GM21528 (cell line): Measurements from ENCODE around the gene C1S.
A peak's percentile ranks its signal among the peaks of the same experiment; 100 is the strongest.
"Not testable (repeated sequence)": the region's sequence is repeated elsewhere in the genome, so short reads cannot be mapped to it uniquely, and the experiment has no call there.

Experiments used
- ATAC-seq: cut with Tn5 transposase; IDR thresholded peaks from one replicate; pipeline ENCODE4 v1.9.1; 2021; ENCODE audit warnings: mild to moderate bottlenecking, moderate library complexity; ENCODE audit not compliant: unreplicated experiment, low FRiP score

C1S gene

DNA sequence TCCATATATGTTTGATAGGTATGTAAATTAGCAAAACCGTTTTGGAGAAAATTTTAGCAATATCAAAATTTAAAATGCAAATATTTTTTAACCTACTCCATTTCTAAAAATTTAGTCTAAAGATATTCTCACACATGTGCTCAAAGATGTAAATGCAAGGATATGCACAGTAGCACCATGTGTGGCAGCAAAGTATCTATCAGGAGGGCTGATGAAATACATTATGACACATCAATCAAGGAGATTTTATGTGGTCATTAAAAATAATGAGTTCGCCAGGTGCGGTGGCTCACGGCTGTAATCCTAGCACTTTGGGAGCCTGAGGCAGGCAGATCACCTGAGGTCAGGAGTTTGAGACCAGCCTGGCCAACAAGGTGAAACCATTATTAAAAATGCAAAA lies 39.7 kb downstream of the C1S start:
- no peak for ATAC-seq

DNA sequence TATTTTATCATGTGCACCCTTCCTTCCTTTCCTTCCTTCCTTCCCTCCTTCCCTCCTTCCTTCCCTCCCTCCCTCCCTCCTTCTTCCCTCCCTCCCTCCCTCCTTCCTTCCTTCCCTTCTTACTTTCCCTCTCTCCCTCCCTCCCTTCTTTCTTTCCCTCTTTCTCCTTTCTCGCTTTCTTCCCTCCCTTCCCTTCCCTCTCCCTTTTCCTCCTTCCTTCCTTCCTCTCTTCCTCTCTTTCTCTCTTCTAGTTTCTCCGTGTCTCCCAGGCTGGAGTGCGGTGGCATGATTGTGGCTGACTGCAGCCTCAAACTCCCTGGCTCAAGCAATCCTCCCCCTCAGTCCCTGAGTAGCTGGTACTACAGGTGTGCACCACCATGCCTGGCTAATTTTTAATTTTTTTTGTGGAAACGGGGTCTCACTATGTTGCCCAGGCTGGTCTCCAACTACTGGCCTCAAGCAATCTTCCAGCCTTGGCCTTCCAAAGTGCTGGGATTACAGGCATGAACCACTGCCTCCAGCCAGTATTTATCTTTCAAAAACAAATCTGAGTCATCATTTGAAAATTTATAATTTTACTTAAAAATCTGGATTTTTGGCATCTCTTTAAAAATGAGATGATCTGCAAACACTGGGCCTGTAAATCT lies 40.7 kb downstream of the C1S start:
- ATAC-seq: no peak

GRCh38 chr12:7101694-7102131 lies 41.2 kb downstream of the C1S start:
- ATAC-seq: no peak

GRCh38 chr12:7102582-7102981 lies 42.1 kb downstream of the C1S start:
- no peak for ATAC-seq

GRCh38 chr12:7103837-7104584 lies 43.5 kb downstream of the C1S start:
- ATAC-seq: no peak

DNA sequence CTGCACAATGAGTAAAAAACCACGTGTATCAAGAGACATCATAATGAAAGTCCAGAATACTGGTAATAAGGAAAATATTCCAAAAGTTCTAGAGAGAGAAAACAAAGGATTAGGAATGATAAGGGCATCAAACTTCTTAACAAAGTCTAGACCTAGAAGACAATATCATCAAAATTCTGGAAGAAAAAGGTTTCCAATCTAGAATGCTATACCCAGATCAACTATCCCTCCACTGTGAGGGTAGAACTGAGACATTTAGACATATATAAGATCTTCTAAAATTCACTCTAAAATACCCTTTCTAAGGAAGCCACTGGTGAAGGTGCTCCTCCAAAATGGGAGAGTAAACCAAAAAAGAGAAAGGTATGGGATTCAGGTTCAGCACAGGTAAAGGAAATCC lies 45.6 kb downstream of the C1S start:
- ATAC-seq: no peak

- ATAC-seq: not testable (repeated sequence)
Observed at GRCh38 chr12:7107181-7107580, 46.7 kb downstream of the C1S start.

DNA sequence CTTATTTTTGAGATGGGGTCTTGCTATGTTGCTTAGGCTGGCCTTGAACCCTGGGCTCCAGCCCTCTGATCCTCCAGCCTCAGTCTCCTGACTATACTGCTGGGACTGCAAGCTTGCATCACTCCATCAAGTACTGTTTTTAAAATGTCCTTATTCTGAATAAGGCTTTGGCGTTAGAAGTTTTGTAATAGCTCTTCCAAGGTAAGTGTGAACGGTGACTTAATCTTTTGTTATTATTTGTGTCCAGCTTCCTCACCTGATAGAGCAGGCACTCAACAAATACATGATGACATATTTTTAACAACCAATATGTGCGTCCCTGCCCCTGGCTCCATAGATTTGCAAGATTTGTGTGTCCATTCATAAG lies 47.1 kb downstream of the C1S start:
- ATAC-seq: no peak

DNA sequence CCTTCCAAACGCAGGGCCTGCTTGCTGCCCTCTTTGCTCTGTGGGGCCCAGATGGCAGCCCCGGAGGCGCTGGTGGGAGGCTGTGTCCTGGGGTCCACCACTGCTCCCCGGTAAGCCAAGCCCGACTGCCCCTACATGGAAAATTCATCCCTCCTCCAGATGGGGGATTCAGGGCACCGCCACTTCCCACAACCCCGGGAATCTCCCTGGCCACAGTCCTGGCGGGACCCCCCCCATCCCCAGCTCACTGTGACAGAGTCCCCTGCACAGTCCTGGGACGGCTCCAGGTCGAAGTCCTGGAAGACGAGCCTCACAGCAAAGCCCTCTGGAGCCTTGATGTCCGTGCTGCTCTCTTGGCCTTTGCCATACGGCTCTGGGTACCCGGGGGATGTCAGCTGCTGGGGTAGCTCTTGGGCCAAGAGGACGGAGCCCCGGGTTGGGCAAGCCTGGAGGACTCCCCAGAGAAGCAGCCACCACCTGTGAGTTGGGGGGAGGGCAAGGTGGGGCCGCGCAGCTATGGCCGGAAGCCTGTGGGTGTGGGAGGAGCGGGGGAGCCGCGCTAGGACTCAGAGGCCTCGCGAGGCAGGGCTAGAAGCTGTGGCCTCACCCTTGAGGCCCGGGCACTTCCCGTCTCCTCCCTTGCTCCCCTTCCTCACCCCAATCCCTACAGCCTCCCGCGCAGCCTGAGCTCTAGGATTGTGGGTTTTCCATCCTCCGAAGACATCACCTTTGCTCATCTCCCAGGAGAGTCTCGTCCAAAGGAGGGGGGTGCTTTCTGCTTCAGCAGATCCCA lies 47.7 kb downstream of the C1S start:
- ATAC-seq: peak; percentile 87

GRCh38 chr12:7108796-7109571 lies 48.5 kb downstream of the C1S start, which contains the start of gene C1RL:
TSS of gene C1RL (minus strand) at chr12:7109214. CDS start at chr12:7109180, 34 bp downstream.
- ATAC-seq: peak; percentile 15

GRCh38 chr12:7109572-7109920 lies 49.0 kb downstream of the C1S start:
- ATAC-seq: no peak

GRCh38 chr12:7110661-7111060 lies 50.1 kb downstream of the C1S start:
- no peak for ATAC-seq

DNA sequence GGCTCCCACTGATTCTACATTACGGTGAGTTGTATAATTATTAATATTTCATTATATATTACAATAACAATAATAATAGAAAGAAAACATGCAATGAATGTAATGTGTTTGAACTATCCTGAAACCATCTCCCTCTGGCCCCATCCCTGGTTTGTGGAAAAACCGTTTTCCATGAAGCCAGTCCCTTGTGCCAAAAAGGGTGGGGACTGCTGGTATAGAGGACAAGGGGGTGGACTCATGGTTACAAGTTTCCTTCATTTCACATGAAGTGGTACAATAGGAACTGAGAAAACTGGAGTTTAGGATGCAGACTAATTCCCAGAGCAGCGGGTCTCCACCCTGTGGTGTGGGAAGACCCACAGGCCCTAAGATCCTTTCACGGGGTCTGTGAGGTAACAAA lies 51.5 kb downstream of the C1S start:
- no peak for ATAC-seq

DNA sequence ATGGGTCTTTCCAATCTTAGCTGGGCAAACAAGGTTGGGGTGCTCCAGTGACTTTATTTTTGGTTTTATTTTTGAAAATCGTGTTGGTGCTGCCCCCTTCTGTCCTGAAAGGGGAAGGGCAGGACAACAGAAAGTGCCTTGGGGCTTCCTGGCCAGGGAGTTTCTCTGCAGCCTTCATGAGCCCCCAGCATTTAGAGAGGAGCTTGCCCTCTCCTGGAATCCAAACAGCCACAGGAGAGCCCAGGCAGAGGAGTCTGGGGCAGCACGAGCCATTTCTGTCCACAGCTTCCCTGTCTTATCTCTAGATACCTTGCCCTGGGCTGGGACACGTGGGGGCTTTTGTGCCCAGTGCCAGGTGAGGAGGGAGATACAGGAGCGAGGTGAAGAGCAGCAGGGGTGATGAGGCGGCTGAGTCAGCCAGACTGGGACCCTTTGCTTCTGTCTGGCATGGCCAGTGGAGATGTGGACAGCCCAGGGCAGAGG lies 52.9 kb downstream of the C1S start:
- no peak for ATAC-seq

GRCh38 chr12:7114008-7114407 lies 53.5 kb downstream of the C1S start:
- ATAC-seq: no peak

GRCh38 chr12:7114851-7115250 lies 54.3 kb downstream of the C1S start:
- ATAC-seq: no peak

DNA sequence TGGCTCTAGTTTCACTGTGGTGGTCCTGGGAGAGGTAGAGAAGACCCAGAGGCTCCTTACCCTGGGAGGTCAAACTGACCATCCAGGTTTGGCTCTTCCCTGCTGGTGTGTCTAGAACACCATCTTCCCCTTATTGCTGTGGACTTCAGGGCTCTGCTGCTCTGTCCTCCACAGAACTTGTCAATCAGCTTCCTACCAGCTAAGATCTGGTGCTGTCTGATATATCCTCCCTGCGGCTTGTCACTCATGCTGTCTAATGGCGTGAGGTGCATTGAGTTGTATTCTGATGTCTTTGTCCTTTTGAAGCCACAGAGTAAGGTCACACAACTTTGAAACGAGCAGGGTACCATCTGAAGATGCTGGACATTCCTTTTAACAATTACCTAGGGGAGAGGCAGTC lies 55.7 kb downstream of the C1S start:
- ATAC-seq: no peak

DNA sequence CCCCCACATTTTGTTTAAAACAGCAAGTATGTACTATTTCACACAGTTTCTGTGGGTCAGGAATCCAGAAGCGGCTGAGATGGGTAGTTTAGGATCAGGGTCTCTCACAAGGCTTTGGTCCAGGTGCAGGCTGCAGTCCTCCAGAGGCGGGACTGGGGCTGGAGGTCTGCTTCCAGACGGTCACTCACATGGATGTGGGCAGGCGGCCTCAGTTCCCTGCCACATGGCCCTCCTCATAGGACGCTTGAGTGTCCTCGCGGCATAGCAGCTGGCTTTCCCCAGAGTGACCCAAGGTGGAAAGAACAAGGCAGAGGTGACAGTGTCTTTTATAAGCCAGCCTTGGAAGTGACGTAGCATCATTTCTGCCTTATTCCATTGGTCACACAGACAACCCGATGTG lies 56.4 kb downstream of the C1S start:
- no peak for ATAC-seq

DNA sequence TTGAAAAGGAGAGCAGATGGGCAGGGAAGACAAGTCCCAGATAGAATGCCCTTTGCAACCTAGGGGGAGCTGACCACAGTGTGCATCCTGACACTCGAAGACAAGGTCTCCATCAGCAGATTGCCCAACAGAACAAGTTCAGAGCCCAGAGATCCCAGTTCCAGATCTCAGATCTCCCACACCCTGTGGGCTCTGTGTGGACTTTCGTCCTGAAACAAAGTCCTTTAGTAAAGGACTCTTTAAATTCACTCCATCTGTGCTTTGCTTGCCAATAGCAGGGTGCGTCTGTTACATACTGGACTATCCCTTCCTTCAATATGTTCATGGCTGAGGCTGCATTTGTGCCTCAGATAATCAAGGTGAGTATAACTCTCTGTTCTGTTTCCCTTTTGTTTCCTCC lies 57.2 kb downstream of the C1S start:
- no peak for ATAC-seq

DNA sequence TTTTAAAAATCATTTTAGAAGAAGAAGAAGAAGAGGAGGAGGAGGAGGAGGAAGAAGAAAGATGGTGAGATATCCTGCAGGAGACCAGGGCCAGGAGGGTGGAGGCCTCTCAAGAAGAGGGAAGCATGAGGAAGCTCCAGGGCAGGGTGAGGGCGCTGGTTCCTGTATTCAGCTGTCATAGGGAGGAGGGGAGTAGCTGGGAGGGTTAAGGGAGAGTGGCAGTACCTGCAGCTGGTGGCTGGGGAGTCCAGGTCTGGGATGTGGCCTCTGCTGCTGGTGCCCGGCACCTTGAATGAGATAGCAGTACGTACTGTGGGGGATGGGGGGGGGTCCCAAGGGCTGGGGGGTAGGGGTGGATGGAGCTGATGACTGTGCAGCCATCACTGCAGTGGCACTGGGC lies 58.4 kb downstream of the C1S start:
- ATAC-seq: no peak

DNA sequence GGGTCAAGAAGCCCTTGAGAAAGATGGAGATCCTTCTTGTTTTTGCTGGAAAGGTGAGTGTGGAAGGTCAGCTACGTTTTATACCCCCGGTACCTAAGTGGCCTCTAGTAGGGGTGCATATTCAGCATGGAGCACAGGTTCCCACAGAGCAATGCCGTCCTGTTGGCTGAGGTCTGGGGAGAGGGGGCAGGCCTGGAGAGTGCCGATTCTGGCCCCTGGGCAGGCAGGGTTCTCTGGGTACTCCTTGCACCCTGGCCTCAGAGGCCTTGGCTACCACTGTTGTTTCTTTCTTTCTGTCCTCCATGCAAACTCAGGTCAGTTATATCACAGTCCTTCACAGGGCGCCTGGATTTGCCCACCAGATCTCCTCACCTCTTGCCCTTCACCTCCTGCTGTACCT lies 59.6 kb downstream of the C1S start:
- ATAC-seq: no peak
